GM21723 (cell line): ENCODE results near the gene PLA1A.

Source experiments
- ATAC-seq: cut with Tn5 transposase; IDR thresholded peaks from one replicate; pipeline ENCODE4 v1.9.1; 2021; ENCODE audit warnings: mild to moderate bottlenecking, moderate library complexity; ENCODE audit not compliant: unreplicated experiment

Gene PLA1A

DNA sequence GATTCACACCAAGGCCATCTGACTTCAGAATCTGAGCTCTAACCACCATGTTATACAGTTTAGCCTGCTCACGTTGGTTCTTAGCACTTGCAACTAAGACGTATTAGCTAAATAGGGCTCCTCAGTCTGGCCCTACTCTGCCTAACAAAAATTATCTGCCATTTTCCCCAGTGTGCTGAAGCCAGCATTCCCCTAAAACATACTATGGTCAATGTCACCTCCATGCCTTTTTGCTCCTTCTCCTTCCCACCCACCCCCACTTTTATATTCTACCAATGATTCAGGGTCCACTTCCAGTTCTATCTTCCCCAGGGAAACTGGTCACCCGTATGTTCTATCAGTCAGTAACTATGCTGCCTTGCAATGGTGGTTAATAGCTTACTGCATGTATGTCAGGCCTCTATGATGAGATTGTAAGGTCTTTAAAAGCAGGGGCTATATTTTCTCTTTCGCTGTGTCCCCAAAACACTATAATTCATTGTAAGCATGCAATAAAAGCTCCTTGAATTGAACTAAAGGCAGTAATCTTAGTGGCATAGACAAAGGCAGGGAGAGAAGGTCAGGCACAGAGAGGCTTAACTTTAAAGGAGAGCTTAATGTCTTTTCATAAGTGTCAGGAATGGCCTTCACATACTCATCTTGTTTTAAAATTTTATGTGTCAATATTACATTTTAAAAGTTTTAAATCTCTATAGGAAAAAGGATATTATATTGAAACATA is 39.4 kb downstream of the PLA1A start:
- no peak for ATAC-seq

DNA sequence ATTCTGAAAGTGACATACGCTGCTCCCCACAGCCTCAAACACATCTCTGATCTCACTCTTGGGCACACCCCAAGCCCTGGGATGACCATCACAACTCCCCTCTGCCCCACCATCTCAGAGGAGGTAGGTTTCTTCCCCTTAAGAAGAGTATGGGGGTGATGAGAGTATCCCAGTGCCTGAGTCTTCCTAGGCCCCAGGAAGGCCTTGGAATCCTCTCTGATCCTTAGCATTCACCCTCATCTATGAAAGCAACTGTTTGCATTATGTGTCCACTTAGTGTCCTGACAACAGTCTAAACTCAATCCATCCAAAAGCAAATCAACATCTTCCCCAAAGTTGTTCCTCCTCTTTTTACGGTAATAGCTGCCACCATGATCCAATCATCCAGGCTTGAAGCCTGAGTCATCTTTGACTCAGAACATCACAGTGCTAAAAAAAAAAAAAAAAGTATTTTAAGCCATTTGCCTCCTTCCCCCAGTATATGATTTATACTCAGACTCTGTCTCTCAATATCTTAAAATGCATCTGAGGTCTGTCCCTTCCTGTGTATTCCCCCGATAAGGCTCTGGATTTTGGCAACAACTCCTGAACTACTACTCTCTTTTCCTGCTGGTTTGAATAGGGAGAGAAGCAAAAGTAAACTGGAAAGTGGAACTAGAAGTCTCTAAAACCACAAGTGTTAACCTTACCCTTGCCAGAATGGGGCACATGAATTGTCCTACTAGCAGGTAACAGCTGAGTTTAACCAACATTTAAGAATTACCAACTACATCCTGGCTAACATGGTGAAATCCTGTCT is 40.2 kb downstream of the PLA1A start:
- peak; percentile 37 for ATAC-seq

DNA sequence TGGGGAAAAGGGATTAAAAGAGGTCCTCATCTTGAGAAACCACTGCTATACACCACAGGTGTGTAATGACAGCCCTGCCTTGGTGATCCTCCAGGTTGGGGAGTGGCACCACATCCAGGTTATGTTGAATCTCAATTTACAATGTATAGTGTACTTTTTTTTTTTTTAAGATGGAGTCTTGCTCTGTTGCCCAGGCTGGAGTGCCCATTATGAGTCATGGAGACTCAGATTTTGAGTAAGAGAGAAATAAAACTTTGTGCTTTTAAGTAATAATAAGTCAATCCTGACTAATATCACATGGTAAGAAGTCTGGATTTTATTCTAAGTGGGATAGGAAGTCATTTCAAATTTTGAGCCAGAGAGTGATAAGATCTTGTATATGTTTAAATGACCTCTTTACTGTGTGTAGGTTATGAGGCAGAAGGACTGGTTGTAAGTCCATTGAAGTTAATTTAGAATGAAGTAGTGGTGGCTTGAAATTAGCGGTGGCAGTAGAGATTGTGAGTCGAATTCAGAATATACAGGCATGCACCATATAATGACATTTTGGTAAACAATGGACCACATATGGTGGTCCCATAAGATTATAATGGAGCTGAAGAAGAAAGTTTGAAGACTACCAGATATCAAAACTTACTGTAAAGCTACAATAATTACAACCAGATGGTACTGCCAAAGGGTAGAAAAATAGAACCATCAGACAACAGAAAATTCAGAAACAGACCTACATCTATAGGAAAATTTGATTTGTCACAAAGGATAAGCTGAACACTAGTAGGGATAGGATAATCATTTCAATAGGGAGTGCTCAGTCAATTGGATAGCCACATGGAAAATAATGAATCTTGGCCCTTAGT is 42.0 kb downstream of the PLA1A start:
- no peak for ATAC-seq

DNA sequence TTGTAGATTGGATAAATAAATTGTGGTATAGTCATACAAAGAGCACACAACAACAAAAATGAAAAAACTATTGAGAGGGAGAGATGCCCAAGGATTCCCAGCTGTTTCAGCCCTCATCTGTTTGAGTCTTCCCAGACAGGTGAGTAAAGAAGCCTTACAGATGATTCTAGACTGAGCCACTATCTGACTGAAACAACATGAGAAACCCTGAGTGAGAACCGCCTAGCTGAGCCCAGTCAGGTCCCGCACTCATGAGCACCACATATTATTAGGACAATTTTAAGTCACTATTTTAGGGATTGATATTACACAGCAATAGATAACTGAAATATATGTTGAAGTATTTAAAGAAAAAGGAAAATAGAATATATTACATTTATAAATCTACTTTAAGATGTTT is 43.7 kb downstream of the PLA1A start:
- no peak for ATAC-seq

DNA sequence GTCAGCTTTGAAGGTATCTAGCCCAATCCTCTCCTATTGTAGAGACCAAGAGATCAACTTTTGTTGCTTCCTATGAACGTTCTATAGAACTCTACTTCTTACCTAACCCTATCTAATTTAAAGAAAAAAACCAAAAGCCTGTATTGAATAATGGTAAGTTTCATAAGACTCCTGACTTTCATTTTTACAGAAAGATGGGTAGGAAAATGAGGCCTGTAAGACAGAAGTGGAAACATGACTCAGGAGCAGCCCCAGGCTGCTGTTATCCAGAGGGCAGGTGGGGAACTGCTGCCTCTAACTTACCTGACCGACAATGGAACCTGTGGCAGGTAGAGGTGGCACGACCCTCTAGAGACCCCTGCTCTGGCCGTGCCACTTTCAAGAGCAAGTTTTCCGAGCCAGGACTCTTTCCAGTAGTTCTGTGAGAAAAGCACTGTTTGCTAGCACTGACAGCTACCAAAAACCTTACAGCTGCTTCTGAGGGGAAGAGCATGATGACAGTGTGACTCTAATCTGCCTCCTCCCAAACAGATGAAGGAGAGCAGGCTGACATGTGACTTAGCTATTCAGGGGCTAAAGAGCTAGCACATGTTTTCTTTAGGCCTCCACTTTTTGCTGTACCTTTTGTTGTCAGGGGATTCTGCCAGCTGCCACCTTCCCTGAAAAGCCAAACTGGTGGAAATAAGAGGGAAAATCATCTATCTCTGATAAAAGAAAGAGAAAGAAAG is 45.2 kb downstream of the PLA1A start:
- no peak for ATAC-seq

DNA sequence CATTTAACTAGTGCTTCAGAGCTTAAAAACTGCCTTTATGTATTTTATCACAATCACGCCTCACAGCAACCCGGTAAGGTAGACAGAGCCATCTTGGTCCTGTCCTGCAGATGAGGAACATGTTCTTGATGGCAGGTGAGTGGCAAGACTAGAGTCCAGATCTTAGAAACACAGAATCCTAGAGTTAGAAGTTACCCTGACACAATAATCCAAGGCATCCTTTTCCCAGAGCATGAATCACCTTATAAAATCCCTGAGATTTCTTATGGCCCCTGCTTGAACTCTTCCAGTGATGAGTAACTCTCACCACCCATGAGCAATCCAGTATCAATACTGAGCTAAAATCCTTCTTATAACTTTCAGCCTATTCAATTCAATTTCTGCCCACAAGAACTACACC is 45.8 kb downstream of the PLA1A start:
- no peak for ATAC-seq

DNA sequence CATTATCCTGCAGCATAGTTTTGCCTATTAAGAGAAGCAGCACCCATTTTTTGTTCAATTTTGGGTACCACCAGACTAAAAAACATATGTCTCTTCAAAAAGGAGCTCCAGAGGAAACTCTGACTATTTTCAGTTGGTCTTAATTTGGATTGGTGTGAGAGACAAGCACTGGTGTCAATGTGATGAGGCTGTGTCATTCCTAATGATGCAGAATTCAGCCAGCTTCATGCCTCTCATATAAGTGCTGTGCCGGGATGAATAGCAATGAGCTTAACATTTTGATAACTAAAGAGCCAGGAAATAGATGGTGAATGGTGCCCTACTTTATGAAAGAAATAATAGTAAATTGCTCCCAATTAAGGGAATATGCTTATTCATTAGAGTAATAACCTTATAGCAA is 46.8 kb downstream of the PLA1A start:
- ATAC-seq: no peak

DNA sequence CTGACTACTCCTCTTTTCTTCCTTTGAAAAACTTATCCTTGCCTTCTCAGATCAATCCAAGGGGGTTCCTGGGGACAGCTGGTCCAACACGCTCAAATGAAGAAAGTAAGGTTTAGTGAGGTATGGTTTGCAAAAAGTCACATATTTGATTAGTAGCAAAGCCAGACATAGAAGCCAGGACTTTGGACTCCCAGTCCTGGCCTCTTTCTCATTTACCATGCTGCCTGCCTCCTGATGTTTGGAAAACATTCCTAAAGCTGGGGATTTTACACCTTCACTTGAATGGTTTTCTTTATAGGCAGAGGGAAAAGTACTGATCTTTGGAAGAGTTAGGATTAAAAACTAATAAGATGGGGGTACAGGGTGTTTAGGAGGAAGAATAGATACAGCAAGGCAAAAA is 48.1 kb downstream of the PLA1A start:
- no peak for ATAC-seq

DNA sequence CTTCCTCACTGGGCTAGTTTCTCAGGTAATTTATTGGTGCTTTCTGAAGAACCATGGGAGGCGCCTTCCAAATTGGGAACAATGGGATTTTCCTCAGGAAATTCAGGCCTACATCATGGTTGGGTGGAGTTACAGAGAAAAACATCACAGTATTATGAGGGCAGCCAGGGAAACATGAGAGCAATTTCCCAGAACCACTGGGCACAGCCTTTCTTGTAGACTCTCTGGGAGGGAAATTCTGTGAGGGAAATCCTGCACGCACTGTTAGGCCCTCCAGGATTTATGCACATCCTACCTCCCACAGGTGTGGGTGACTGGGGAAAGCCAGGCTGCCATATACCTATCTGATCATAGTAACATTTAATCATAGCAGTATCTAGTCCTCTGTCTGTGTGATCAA is 49.5 kb downstream of the PLA1A start:
- ATAC-seq: no peak

DNA sequence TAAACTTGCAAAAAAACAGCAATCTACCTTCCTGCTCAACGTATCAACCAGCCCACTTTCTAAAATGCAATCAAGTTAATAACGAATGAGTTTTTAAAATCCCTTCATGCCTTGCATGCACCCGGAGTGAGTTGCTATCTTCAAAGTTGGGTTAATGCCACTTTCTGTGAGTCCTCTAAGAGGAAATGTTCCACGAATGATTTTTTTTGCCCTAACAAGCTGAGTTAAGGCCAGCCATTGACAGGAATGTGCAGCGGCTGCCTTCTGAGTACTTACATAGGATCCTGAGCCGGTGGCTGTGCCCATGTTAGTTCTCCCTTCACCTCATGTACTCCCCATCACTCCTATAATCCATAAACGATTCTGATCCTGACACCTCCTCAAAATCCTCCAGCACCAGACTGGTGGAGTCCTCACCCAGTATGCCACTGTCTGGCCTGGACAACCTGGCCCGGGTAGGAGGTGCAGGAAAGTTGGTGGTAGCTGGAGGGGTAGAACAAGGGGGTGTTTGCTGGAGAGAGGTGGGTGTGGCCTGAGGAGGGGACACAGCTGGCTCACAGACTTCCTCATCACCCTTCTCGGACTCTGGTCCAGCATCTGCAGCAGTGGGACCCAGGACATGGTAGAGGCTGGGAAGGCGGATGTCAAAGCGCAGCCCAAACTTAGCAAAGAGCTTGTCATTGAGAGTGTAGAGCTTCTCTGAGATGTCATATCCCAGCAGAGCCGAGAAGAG is 50.3 kb downstream of the PLA1A start:
- ATAC-seq: no peak

DNA sequence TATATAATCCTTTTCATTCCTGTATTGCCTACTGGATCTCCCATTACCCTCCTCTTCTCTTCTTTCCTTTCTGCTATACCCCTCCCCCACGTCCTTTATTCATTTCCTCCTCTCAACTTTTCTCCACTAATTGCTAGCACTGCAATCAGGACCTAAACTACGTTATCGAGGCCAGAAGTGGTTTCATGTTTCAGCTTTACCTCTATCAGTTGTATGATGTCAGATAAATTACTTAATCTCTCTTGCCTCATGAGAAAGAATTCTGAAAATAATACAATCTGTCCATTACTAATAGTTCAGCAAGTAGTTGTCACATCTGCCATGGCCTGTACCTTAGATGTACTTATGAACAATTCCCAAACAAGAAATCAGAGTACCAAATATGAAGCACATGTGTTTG is 52.1 kb downstream of the PLA1A start:
- ATAC-seq: no peak

DNA sequence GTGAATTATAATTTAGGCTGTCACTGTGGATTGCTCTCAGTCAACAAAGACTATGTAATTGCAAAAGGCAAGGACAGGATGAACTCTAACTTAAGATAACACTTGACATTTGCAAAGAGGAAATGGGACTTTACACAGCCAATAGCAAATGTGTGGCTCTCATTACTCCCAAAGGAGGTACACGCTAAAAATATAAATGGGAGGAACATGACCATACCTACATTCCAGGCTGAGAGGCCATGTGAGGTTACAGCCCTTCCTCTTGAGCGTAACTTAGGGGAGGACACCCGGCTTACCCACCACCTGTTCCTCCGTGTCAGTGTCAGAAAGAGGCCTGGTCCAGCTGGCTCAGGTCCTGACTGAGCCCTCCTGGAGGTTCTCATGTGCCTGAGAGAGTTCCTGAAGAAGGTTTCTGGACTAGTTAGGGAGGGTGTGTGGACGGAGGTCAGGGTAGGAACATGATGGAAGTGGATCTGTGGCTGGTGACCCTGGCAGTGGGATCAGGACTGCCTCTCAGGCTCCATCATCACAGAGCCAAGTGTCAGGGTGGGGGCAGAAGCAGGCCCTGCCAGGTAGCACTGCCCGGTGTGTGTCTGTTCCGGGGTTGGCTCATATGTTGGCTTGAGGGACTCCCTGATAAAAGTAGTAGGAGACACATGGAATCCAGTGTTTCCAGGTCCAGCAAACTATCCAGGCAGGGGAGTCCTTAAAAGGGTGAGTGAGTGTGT is 54.8 kb downstream of the PLA1A start:
- ATAC-seq: no peak

DNA sequence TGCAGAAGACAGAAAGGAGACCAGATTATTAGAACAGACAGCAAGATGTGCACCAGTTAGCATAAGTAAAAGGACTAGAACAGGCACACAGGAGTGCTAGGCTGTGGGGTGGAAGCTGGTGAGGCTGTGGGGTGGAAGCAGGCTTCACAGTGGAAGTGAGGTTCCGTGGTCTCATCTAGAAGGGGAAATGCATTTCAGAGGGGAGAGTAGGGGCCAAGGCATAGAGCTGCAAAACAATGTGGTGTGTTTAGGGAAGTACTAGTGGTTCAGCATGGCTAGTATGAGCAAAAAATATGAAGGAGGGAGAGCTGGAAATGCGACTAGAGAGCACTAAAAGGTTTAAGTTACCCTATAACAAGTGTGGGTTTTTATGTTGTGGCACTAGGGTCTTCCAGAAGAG is 56.2 kb downstream of the PLA1A start:
- ATAC-seq: no peak

DNA sequence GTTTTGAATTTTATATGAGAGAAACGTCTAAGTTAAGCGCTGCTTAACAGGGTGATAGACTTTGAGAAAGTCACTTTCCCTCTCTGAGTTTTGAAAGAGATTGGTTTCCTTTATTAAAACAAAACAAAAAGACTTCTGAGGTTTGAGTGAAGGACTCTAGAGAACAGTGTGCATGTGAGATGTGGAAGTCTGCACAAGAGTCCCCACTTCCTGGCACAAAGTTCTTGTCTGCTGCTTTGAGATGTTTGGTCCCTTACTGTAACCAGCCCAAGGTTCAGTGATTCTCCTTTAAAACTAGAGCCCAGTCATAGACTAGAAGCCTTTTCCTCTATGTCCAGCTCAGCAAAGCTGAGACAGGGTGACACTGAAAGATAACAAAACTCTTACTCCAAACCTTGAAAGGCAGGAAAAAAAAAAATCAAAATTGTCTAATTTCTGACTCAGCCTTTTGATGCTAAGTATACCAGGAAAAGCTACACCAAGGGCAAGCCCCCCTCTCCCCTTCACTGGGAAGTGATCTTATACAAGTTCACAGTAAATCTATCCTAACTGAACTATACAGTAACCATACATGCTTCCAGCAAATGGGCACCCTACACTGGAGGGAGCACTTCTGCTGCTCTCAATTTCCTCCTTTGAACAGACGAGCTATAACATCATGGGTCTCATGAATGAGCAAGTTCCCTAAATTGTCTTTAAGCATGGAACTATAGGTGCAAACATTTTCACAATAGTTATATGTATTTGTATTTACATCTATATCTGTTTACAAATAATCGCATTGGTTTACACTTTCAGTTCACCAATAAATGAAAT is 60.4 kb downstream of the PLA1A start:
- ATAC-seq: peak; percentile 65

DNA sequence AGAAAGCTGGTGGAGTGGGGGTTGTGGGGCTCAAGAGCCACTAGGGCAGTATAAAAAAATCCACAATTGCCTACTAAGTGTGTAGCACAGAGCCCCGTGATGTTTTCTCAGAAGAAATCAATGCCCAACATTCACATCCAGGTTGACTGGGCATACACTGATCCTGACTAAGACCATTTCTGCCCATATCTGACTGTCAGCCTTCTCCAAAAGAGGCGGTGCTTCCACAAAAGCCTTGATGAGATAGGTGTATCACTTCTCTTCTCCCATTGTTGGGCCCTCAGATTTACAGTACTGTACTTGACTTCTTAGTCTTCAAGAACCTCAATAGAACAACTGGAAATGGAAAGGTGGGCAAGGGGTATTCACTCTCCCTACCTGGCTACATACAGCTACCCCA is 61.3 kb downstream of the PLA1A start:
- ATAC-seq: no peak

DNA sequence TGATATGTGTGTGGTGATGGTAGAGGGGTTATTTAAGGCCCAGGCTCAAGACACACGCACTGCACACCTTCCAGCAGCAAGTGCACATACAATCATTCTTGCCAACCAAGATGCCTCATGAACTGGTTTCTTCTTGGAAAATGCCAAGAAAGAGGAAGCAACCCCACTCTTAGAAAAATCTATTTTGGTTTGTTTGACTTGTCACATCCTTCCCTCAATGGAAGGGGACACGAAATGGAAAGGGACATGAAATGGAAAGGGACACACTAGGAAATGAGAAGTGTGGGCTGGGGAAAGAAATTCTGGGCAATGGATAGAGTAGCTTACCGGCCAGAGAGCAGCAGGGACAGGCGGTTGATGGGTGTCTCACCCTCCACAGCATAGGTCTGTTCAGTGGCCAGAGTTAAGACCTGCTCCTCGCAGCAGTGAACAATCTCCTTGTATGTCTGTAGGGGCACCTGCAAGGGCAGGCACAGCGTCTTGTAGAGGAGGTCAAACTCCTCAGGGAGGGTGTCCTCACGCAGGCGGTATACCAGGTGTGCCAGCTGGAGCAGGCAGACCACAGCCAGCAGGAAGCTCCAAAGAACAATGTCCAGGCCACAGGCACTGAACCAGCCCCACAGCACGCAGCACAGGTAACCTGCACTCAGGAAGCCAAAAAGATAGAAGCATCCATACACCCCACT is 62.1 kb downstream of the PLA1A start:
- ATAC-seq: no peak

DNA sequence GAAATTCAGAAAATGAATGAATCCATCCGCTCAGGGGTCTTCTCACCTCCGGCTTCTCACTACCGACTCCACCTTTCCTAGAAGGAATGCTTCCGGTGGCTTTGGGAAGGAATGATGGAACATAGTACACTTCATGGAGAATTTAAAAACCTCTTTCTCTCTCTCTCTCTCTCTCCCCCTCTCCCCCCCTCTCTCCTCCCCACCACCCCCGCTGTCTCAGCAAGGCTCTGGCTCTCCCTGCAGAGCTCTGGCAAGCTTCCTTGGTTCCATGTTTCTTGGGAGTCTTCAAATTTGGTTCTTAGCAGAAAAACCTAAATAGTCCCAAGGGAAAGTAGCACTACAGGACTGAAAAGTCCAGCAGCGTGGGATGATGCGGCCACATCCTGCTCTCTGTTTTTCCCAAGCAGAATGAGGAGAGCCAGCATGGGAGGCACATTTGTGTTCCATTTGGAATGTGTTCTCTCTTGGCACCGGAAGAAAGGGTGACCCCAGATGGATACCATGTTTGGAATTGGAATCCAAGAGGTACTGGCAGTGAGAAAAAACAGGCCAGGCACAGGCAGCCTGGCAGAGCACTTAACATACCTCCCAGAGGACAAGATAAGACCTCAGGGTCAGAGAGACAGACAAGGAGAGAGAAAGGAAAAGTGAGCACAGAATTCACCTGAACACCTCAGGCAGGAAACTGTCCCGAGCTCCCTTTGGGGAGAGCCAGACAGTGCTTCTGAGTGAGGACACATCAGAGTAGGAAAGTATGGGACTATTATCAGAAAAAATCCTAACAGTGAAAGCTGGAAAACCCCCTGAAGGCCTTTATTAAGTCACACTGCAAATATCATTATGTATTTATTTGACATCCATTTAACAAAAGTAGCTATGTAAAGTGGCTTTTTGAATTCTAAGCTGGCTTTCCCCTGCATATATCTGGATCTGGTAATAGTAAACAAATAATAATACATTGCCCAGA is 63.1 kb downstream of the PLA1A start, which contains the start of gene POPDC2:
TSS of gene POPDC2 (minus strand) at position 116 of the 967 bp plus-strand sequence. CDS start 166 bp downstream, outside the sequence.
- no peak for ATAC-seq
